Measurements from ENCODE around the gene STX17. TPM values are rescaled to one million over a fixed set of nuclear protein-coding genes. Genes with fewer than 3 reads are reported as not detected.

Gene STX17
- total and polyA plus RNA-seq, 2 of the 13 experiments (the other 11 are each of a cell fraction or from before 2014, with no cell fraction given), result 8.3 to 25.7 TPM

DNA sequence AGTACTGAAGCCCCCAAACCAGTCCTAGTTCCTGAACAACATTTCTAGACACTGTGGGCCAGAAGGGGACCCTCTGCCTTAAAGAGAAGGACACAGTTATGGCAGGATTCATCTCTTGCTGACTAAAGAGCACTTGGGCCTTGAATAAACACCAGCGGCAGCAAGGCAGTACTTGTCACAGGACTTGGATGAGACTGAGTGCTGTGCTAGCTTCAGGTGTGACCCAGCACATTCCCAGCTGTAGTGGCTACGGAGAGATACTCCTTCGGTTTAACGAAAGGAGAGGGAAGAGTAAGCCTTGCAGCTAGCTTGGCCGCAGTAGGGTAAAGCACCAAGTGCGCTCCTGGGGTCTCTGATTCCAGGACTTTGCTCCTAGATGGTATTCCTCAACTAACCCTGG lies 10.9 kb upstream of the STX17 start:
- FAIRE-seq, result no peak
- no TSS peak for BruUV-seq (replicated peaks)
- intact Hi-C loops (cut with micrococcal nuclease; ENCODE audit: unreplicated experiment), result no loop called here
- TF ChIP-seq, protein P1, sequence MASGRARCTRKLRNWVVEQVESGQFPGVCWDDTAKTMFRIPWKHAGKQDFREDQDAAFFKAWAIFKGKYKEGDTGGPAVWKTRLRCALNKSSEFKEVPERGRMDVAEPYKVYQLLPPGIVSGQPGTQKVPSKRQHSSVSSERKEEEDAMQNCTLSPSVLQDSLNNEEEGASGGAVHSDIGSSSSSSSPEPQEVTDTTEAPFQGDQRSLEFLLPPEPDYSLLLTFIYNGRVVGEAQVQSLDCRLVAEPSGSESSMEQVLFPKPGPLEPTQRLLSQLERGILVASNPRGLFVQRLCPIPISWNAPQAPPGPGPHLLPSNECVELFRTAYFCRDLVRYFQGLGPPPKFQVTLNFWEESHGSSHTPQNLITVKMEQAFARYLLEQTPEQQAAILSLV (CRISPR knock-in tag; IDR thresholded peaks at IDR 0.05; ENCODE audit: borderline replicate concordance), result no peak
- TF ChIP-seq NRL (CRISPR knock-in tag; IDR thresholded peaks at IDR 0.05; ENCODE audit: borderline replicate concordance), result no peak
- TF ChIP-seq, protein P2, sequence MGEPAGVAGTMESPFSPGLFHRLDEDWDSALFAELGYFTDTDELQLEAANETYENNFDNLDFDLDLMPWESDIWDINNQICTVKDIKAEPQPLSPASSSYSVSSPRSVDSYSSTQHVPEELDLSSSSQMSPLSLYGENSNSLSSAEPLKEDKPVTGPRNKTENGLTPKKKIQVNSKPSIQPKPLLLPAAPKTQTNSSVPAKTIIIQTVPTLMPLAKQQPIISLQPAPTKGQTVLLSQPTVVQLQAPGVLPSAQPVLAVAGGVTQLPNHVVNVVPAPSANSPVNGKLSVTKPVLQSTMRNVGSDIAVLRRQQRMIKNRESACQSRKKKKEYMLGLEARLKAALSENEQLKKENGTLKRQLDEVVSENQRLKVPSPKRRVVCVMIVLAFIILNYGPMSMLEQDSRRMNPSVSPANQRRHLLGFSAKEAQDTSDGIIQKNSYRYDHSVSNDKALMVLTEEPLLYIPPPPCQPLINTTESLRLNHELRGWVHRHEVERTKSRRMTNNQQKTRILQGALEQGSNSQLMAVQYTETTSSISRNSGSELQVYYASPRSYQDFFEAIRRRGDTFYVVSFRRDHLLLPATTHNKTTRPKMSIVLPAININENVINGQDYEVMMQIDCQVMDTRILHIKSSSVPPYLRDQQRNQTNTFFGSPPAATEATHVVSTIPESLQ (CRISPR knock-in tag; conservative IDR thresholded peaks at IDR 0.05), result no peak
- TF ChIP-seq ZBTB42 (CRISPR knock-in tag; IDR thresholded peaks at IDR 0.05), result no peak
- no peak for TF ChIP-seq SIX1 (CRISPR knock-in tag; IDR thresholded peaks at IDR 0.05; ENCODE audit: borderline replicate concordance)
- TF ChIP-seq ZNF441 (CRISPR knock-in tag; IDR thresholded peaks at IDR 0.05; ENCODE audit: borderline replicate concordance), result no peak
- no peak for TF ChIP-seq RFX5 (IDR thresholded peaks at IDR 0.05; ENCODE audit: low read depth, low read length)
- no peak for TF ChIP-seq ZMYM3 (CRISPR knock-in tag; IDR thresholded peaks at IDR 0.05)
- TF ChIP-seq, protein P3, sequence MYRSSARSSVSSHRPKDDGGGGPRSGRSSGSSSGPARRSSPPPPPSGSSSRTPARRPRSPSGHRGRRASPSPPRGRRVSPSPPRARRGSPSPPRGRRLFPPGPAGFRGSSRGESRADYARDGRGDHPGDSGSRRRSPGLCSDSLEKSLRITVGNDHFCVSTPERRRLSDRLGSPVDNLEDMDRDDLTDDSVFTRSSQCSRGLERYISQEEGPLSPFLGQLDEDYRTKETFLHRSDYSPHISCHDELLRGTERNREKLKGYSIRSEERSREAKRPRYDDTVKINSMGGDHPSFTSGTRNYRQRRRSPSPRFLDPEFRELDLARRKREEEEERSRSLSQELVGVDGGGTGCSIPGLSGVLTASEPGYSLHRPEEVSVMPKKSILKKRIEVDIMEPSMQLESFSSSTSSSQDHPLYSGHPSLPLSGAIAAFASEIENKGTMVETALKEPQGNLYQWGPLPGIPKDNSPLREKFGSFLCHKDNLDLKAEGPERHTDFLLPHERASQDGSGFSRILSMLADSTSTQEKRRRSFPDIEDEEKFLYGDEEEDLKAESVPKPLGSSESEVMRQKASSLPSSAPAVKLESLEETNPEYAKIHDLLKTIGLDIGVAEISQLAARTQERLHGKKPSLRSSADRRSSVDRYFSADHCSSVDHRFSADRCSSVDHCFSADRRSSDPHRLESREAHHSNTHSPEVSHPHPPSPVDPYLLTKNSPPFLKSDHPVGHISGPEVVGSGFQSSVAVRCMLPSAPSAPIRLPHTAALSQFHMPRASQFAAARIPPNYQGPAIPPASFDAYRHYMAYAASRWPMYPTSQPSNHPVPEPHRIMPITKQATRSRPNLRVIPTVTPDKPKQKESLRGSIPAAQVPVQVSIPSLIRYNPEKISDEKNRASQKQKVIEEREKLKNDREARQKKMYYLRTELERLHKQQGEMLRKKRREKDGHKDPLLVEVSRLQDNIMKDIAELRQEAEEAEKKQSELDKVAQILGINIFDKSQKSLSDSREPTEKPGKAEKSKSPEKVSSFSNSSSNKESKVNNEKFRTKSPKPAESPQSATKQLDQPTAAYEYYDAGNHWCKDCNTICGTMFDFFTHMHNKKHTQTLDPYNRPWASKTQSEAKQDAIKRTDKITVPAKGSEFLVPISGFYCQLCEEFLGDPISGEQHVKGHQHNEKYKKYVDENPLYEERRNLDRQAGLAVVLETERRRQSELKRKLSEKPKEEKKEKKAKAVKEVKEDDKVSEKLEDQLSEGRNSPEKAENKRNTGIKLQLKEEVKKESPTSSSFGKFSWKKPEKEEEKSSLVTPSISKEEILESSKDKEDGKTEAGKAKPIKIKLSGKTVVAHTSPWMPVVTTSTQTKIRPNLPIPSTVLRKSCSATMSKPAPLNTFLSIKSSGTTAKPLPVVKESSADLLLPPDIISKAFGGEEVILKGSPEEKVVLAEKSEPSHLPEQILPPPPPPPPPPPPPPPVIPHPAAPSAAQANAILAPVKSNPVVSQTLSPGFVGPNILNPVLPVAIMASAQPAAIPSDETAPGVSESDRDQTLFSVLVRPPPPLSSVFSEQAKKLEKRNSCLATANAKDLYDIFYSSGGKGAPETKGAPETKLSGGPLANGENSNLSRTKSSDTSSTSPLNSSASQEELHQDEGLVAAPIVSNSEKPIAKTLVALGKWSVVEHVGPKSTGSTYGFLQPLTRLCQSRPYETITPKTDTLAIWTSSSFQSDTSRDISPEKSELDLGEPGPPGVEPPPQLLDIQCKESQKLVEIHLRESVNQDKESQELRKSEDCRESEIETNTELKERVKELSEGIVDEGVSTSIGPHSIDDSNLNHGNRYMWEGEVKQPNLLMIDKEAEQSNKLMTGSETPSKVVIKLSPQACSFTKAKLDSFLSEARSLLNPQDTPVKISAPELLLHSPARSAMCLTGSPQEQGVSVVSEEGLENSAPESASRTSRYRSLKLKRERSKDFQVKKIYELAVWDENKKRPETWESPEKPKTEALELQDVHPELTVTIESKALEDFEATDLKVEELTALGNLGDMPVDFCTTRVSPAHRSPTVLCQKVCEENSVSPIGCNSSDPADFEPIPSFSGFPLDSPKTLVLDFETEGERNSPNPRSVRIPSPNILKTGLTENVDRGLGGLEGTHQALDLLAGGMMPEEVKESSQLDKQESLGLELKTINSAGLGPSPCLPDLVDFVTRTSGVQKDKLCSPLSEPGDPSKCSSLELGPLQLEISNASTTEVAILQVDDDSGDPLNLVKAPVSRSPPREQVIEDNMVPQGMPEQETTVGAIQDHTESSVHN (CRISPR knock-in tag; IDR thresholded peaks at IDR 0.05), result no peak
- TF ChIP-seq ZNF484 (CRISPR knock-in tag; IDR thresholded peaks at IDR 0.05; ENCODE audit: borderline replicate concordance, low read depth), result no peak

More for the DNA sequence above, 10.9 kb upstream of the STX17 start:
- Histone ChIP-seq H4K20me1 (ENCODE audit: insufficient read depth, low read length) (no peaks in the 10 kb centered on the region), H3K4me3 (replicated peaks in 1 of 3; ENCODE audit: insufficient read depth in 1 of 3, low read depth in 2 of 3, low read length in 3 of 3) (no peak overlapping the region), H3K4me1 (ENCODE audit: insufficient read depth, low read length) (no peaks in the 10 kb centered on the region), H3K36me3 (replicated peaks in 1 of 2; ENCODE audit: control insufficient read depth in 1 of 2, insufficient read depth in 2 of 2, low read length in 2 of 2) (no peaks in the 10 kb centered on the region), H3K9me3 (ENCODE audit: low read length) (no peaks in the 10 kb centered on the region), H2AFZ (ENCODE audit: low read length) (no peak overlapping the region), H3K27me3 (ENCODE audit: control insufficient read depth in 1 of 2, insufficient read depth in 2 of 2, low read length in 2 of 2) (0 out of 5 replicates have a peak, but pooled peaks cover 0 to 3% of the 10 kb centered on the region in 2 experiments), H3K4me2 (ENCODE audit: low read depth, low read length) (no peak overlapping the region), H3K27ac (ENCODE audit: extremely low read length, insufficient read depth, low read length) (no peak overlapping the region), H3K79me2 (ENCODE audit: insufficient read depth, low read length) (no peaks in the 10 kb centered on the region), H3K9ac (ENCODE audit: insufficient read depth, low read depth, low read length) (no peak overlapping the region)
- ChIA-PET CTCF (ENCODE audit: low intra/inter-chr PET ratio, low total read pairs) (no interaction called here), POLR2A (no interaction called here)
- WGBS (ENCODE audit: low lambda C conversion rate), result 69% methylated on average over 6 of the region's 6 CpGs
- in situ Hi-C loops (cut with HindIII; ENCODE audit: extremely low pct_ligation_motif_present, low pct_unique_long_range_greater_than_20kb), result no loop called here
- DNase-seq (ENCODE audit: low spot score), result no peak
- no peak for ATAC-seq

Measured in HepG2 (cell line).